K562 (cell line): ENCODE measurements around the gene SLC7A4. TPM values are rescaled to one million over a fixed set of nuclear protein-coding genes. Genes with fewer than 3 reads are reported as not detected.

ENCODE experiments used
- ELF4 ChIP-seq: fragments of 450-650 bp; formaldehyde crosslinking; IDR thresholded peaks from 2 replicates; pipeline ENCODE4 v1.4.0; 2022; ENCODE audit warnings: missing genetic modification characterization
- FOXA1 ChIP-seq: fragments of 450-650 bp; IDR thresholded peaks from 2 replicates; pipeline ENCODE4 v1.6.1; 2016; ENCODE audit warnings: mild to moderate bottlenecking, borderline replicate concordance
- ILF3 ChIP-seq: fragments of 450-650 bp; IDR thresholded peaks from 2 replicates; pipeline ENCODE4 v1.6.1; 2018; ENCODE audit warnings: antibody characterized with exemption, mild to moderate bottlenecking, moderate library complexity, borderline replicate concordance
- MEF2D ChIP-seq: conservative IDR thresholded peaks from 2 replicates; pipeline ENCODE4 v1.6.1; 2016; ENCODE audit warnings: low read depth, missing genetic modification characterization, missing compliant biosample characterization
- RBM17 ChIP-seq: fragments of 200-400 bp; formaldehyde crosslinking; IDR thresholded peaks from 2 replicates; pipeline ENCODE4 v1.6.1; 2017; ENCODE audit warnings: low read depth, mild to moderate bottlenecking, low read length, borderline replicate concordance
- SMARCA5 ChIP-seq: fragments of 450-650 bp; IDR thresholded peaks from 2 replicates; pipeline ENCODE4 v1.6.1; 2016
- TARDBP ChIP-seq: fragments of 450-650 bp; IDR thresholded peaks from 2 replicates; pipeline ENCODE4 v1.6.1; 2016
- TCF7 ChIP-seq: sonication (generic); IDR thresholded peaks from 2 replicates; pipeline ENCODE4 v1.6.1; 2016; ENCODE audit warnings: antibody characterized with exemption, borderline replicate concordance
- ZBTB8A ChIP-seq: fragments of 450-650 bp; IDR thresholded peaks from 2 replicates; pipeline ENCODE4 v1.6.1; 2018; ENCODE audit warnings: mild to moderate bottlenecking, moderate library complexity; ENCODE audit not compliant: partially characterized antibody
- ZNF133 ChIP-seq: fragments of 250-450 bp; sonication (Bioruptor Pico); IDR thresholded peaks from 2 replicates; pipeline ENCODE4 v1.4.0; 2020; ENCODE audit warnings: mild to moderate bottlenecking
- ZNF384 ChIP-seq: IDR thresholded peaks from 2 replicates; pipeline ENCODE4 v1.6.1; 2012; ENCODE audit warnings: low read depth, low read length, improper control_type of control experiment
- ZNF695 ChIP-seq: fragments of 450-650 bp; formaldehyde crosslinking; IDR thresholded peaks from 2 replicates; pipeline ENCODE4 v1.4.0; 2020; ENCODE audit warnings: mild to moderate bottlenecking, moderate library complexity
- ZNF77 ChIP-seq: fragments of 250-450 bp; sonication (Bioruptor Pico); IDR thresholded peaks from 2 replicates; pipeline ENCODE4 v1.5.0; 2020
- ZSCAN29 ChIP-seq: fragments of 450-650 bp; IDR thresholded peaks from 2 replicates; pipeline ENCODE4 v1.6.1; 2017
- polyA plus RNA-seq, 8 experiments: library from polyadenylated mRNA; depleted of rRNA in 4 of 8; stranded (reverse) in 5 of 8; unstranded in 3 of 8; fragments of >200 nt; fragmentation: Nextera tagmentation in 2 of 8; fragmentation: Illumina TruSeq in 1 of 8; extraction: Ambion mirVana in 2 of 8; extraction: Trizol in 1 of 8; gene quantifications; 2 replicates each; pipeline versions ENCODE4 v1.2.1 to v1.2.3, GENCODE V29; 2011 to 2014; ENCODE audit warnings: inconsistent platforms in 1 of 8, missing spikeins in 1 of 8
- total RNA-seq, 7 experiments: library from RNA; depleted of rRNA in 6 of 7; stranded (reverse); fragments of >200 nt in 6 of 7; fragmentation: Illumina TruSeq in 2 of 7; extraction: Trizol in 2 of 7; gene quantifications; 2 replicates each; pipeline versions ENCODE4 v1.2.1 to v1.2.3, GENCODE V29; 2011 to 2021; ENCODE audit warnings: low replicate concordance in 1 of 7
- TF ChIP-seq, protein P1 (sequence below): fragments of 250-450 bp; sonication (Bioruptor Pico); IDR thresholded peaks from 2 replicates; pipeline ENCODE4 v1.8.0; 2021; ENCODE audit warnings: moderate library complexity, mild to moderate bottlenecking, inconsistent platforms
- TF ChIP-seq, protein P2 (sequence below): fragments of 250-450 bp; sonication (Bioruptor Pico); IDR thresholded peaks from 2 replicates; pipeline ENCODE4 v1.4.0; 2020
- TF ChIP-seq, protein P3 (sequence below): sonication (generic); formaldehyde crosslinking; IDR thresholded peaks from 2 replicates; pipeline ENCODE4 v1.8.0; 2022; ENCODE audit warnings: mild to moderate bottlenecking, missing genetic modification reagents, borderline replicate concordance
- TF ChIP-seq, protein P4 (sequence below): fragments of 250-450 bp; sonication (Bioruptor Pico); IDR thresholded peaks from 2 replicates; pipeline ENCODE4 v1.4.0; 2020; ENCODE audit warnings: mild to moderate bottlenecking, moderate library complexity
- TF ChIP-seq, protein P5 (sequence below): fragments of 450-650 bp; IDR thresholded peaks from 2 replicates; pipeline ENCODE4 v1.6.1; 2017; ENCODE audit warnings: mild to moderate bottlenecking, moderate library complexity
- TF ChIP-seq, protein P6 (sequence below): sonication (generic); formaldehyde crosslinking; IDR thresholded peaks from 2 replicates; pipeline ENCODE4 v1.8.0; 2023; ENCODE audit warnings: mild to moderate bottlenecking, missing genetic modification reagents

SLC7A4 gene
- total and polyA plus RNA-seq, 9 of the 15 experiments (the other 6 are each of a cell fraction or from before 2014, with no cell fraction given) = not detected

DNA sequence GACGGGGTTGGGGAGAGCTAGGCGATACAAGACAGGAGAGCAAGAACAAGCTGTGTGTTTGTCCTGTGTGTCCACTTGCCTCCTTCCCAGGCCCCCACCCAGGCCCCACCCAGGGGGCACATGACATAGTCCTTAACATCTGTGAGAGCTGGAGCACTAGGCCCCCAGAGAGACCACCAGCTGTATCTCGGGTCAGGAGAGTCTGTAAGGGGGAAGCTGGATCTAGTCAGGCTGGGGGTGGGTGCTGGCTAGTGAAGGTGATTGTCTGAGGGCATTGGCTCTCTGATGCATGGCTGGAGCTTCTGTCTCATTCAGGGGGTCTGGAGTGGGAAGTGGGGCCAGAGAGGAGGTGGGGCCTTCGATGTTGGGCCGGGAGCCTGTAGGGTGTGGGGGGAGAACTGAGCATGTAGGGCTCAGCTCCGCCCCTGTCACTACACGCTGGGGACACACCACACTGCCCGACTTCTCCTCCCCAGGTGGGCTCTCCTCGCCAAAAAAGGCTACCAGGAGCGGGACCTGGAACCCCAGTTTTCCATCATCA is 16.8 kb downstream of the SLC7A4 start (continued):
- TF ChIP-seq MEF2D (tag) = no peak
- TF ChIP-seq, protein P1, sequence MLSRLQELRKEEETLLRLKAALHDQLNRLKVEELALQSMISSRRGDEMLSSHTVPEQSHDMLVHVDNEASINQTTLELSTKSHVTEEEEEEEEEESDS (CRISPR knock-in tag) = no peak
- TF ChIP-seq, protein P2, sequence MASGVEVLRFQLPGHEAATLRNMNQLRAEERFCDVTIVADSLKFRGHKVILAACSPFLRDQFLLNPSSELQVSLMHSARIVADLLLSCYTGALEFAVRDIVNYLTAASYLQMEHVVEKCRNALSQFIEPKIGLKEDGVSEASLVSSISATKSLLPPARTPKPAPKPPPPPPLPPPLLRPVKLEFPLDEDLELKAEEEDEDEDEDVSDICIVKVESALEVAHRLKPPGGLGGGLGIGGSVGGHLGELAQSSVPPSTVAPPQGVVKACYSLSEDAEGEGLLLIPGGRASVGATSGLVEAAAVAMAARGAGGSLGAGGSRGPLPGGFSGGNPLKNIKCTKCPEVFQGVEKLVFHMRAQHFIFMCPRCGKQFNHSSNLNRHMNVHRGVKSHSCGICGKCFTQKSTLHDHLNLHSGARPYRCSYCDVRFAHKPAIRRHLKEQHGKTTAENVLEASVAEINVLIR (CRISPR knock-in tag) = 0 out of 2 replicates have a peak, but pooled peaks have one; percentile 15
- TF ChIP-seq, protein P3, sequence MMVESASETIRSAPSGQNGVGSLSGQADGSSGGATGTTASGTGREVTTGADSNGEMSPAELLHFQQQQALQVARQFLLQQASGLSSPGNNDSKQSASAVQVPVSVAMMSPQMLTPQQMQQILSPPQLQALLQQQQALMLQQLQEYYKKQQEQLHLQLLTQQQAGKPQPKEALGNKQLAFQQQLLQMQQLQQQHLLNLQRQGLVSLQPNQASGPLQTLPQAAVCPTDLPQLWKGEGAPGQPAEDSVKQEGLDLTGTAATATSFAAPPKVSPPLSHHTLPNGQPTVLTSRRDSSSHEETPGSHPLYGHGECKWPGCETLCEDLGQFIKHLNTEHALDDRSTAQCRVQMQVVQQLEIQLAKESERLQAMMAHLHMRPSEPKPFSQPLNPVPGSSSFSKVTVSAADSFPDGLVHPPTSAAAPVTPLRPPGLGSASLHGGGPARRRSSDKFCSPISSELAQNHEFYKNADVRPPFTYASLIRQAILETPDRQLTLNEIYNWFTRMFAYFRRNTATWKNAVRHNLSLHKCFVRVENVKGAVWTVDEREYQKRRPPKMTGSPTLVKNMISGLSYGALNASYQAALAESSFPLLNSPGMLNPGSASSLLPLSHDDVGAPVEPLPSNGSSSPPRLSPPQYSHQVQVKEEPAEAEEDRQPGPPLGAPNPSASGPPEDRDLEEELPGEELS = no peak
- peak; percentile 88 for TF ChIP-seq ELF4 (CRISPR knock-in tag)
- TF ChIP-seq ZNF77 (CRISPR knock-in tag) = no peak
- TF ChIP-seq ZBTB8A = no peak
- no peak for TF ChIP-seq TARDBP
- TF ChIP-seq, protein P4, sequence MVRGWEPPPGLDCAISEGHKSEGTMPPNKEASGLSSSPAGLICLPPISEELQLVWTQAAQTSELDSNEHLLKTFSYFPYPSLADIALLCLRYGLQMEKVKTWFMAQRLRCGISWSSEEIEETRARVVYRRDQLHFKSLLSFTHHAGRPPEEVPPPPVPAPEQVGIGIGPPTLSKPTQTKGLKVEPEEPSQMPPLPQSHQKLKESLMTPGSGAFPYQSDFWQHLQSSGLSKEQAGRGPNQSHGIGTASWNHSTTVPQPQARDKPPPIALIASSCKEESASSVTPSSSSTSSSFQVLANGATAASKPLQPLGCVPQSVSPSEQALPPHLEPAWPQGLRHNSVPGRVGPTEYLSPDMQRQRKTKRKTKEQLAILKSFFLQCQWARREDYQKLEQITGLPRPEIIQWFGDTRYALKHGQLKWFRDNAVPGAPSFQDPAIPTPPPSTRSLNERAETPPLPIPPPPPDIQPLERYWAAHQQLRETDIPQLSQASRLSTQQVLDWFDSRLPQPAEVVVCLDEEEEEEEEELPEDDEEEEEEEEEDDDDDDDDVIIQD = 0 out of 2 replicates have a peak, but pooled peaks have one; percentile 62
- TF ChIP-seq SMARCA5 = no peak
- no peak for TF ChIP-seq ZNF695 (CRISPR knock-in tag)
- peak; percentile 12; the same call in 1 of the 2 replicates for TF ChIP-seq ZNF133 (CRISPR knock-in tag)
- no peak for TF ChIP-seq FOXA1
- TF ChIP-seq TCF7 = no peak
- TF ChIP-seq RBM17 = no peak
- no peak for TF ChIP-seq ILF3
- TF ChIP-seq ZNF384 = no peak
- TF ChIP-seq, protein P5, sequence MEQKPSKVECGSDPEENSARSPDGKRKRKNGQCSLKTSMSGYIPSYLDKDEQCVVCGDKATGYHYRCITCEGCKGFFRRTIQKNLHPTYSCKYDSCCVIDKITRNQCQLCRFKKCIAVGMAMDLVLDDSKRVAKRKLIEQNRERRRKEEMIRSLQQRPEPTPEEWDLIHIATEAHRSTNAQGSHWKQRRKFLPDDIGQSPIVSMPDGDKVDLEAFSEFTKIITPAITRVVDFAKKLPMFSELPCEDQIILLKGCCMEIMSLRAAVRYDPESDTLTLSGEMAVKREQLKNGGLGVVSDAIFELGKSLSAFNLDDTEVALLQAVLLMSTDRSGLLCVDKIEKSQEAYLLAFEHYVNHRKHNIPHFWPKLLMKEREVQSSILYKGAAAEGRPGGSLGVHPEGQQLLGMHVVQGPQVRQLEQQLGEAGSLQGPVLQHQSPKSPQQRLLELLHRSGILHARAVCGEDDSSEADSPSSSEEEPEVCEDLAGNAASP = no peak
- no peak for TF ChIP-seq ZSCAN29
- TF ChIP-seq, protein P6, sequence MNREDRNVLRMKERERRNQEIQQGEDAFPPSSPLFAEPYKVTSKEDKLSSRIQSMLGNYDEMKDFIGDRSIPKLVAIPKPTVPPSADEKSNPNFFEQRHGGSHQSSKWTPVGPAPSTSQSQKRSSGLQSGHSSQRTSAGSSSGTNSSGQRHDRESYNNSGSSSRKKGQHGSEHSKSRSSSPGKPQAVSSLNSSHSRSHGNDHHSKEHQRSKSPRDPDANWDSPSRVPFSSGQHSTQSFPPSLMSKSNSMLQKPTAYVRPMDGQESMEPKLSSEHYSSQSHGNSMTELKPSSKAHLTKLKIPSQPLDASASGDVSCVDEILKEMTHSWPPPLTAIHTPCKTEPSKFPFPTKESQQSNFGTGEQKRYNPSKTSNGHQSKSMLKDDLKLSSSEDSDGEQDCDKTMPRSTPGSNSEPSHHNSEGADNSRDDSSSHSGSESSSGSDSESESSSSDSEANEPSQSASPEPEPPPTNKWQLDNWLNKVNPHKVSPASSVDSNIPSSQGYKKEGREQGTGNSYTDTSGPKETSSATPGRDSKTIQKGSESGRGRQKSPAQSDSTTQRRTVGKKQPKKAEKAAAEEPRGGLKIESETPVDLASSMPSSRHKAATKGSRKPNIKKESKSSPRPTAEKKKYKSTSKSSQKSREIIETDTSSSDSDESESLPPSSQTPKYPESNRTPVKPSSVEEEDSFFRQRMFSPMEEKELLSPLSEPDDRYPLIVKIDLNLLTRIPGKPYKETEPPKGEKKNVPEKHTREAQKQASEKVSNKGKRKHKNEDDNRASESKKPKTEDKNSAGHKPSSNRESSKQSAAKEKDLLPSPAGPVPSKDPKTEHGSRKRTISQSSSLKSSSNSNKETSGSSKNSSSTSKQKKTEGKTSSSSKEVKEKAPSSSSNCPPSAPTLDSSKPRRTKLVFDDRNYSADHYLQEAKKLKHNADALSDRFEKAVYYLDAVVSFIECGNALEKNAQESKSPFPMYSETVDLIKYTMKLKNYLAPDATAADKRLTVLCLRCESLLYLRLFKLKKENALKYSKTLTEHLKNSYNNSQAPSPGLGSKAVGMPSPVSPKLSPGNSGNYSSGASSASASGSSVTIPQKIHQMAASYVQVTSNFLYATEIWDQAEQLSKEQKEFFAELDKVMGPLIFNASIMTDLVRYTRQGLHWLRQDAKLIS (CRISPR knock-in tag) = no peak
